HG02938 (cell line): ENCODE measurements around the gene CTBS.
"Not testable (repeated sequence)": the region's sequence is repeated elsewhere in the genome, so short reads cannot be mapped to it uniquely, and the experiment has no call there.

Experiments used
- ATAC-seq: cut with Tn5 transposase; IDR thresholded peaks from one replicate; pipeline ENCODE4 v1.9.1; 2021; ENCODE audit warnings: mild to moderate bottlenecking, moderate library complexity; ENCODE audit not compliant: unreplicated experiment

Gene CTBS, protein sequence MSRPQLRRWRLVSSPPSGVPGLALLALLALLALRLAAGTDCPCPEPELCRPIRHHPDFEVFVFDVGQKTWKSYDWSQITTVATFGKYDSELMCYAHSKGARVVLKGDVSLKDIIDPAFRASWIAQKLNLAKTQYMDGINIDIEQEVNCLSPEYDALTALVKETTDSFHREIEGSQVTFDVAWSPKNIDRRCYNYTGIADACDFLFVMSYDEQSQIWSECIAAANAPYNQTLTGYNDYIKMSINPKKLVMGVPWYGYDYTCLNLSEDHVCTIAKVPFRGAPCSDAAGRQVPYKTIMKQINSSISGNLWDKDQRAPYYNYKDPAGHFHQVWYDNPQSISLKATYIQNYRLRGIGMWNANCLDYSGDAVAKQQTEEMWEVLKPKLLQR

DNA sequence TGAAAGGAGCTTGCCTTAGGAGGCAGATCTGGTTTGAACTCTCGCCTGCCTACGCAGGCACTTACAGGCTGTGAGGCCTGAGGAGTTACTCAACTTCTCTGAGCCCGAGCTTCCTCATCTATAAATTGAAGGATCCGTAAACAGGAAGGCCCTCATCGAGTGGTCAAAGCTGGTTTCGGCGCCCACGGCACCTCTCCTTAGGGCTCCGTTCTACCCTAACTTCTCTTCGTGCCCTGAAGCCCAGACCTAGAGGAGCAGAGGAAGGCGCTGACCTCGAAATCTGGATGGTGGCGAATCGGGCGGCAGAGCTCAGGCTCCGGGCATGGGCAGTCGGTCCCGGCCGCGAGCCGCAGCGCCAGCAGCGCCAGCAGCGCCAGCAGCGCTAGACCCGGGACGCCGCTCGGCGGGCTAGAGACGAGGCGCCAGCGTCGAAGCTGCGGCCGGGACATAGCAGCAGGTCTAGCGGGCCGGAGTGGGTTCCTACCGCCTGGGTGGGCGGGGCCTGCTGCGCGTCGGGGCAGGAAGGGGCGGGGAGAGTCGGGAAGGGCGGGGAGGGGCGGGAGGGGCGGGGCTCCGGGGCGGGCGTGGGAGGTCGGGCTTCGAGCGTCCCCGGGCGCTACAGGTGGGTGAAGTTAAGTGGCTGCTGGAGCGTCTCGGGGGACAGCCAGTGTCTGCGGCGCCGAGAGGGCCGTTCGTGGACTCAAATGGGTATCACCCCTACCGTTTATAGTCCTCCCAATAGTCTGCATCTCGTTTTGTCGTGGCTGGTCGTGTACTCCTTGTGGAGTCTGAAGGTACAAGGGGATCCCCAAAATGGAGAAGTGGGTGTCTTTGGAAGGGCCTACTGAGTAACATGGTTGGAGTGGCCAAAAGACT is at the start of gene CTBS:
TSS of gene CTBS (minus strand) at position 474 of the 876 bp plus-strand sequence. CDS start at position 449, 25 bp downstream.
- ATAC-seq = peak; percentile 77

GRCh38 chr1:84621553-84621952 is 47.3 kb upstream of the CTBS start:
- no peak for ATAC-seq

DNA sequence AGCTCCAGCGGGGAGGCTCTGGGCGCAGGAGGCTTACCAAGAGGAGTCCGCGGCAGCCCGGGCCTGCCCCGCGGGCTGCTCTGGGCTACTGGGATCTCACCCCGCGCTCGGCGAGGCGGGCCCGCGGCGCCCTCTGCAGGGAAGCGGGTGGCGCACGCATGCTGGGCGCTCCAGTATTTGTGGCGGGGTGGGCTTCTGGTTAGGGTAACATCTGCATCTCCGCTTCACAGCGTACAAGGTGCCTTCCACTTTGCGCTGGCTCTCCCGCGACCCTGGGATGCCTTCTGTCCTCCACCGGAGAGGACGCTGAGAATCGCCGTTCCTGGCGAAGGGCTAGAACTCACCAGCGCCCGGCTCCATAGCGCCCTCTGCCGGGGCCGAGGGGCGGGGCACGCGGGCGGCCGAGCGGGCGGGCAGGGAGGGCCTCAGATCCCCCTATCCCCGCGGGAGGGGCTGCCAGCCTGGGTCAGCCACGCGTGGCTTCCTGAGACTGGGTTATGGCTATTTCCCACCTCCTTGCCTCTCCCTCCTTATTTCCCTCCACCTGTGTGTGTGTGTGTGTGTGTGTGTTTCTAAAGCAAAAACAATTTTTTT is 46.6 kb upstream of the CTBS start:
- ATAC-seq = peak; percentile 87

DNA sequence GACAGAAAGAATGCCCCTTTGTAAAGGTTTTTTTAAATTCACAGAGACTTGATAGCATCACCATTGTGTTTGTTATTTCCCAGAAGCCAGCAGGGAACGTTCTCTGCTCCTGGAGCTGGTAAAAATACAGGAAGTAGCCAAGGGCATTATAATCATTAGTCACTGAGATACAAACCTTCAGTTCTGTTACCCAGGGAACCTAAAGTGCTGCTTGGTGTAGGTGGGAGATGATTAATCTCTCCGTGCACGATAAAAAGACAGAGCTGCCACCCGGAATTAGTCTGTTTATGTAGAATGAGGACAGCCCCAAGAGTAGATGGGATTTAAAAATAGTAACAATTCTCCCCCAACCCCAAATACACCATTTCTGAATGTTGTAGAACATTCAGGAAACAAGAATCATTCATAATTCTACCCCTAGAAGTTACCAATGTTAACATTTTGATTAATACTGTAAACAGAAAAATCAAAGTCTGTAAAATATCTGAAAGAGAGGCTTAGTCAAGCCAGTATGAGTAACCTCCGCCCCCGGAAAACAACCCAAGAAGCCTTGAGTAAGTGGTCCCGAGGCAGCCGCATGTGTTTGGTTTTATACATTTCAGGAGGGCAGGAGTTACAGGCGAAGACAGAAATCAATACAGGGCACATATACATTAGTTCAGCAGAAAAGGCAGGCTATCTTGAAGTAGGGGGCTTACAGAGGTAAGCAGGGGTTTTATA is 45.3 kb upstream of the CTBS start:
- ATAC-seq = no peak

DNA sequence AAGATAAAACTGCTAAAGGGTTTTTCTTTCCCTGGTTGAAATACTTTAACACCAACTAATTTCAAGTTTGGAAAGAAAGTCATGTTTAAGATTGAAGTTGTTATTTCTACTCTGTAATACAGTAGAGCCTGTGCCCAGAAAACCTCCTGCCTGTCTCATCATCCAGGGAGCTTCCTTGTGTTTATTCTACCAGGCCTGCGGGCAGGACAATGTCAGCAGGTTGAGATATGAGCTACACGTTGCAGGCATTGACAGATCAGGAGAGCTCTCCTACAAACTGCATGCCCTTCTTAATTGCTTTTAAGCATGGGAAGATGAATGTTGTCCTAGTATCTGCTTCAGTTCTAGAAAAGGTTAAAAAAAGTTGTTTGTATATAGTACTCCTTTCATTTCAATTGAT is 43.1 kb upstream of the CTBS start:
- ATAC-seq = no peak

DNA sequence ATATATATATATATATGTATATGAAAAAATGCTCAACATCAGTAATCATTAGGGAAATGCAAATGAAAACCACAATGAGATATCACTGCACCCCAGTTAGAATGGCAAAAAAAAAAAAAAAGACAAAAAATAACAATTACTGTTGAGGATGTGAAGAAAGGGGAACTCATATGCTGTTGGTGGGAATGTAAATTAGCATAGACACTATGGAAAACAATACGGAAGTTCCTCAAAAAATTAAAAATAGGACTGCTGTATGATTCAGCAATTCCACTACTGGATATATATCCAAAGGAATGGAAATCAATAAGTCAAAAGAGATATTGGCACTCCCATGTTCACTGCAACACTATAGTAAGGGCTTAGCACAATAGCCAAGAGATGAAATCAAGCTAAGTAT is 41.5 kb upstream of the CTBS start:
- no peak for ATAC-seq

GRCh38 chr1:84613887-84614286 is 39.6 kb upstream of the CTBS start:
- no peak for ATAC-seq

- ATAC-seq = no peak
Observed at GRCh38 chr1:84613026-84613425, 38.8 kb upstream of the CTBS start.

GRCh38 chr1:84611796-84612195 is 37.6 kb upstream of the CTBS start:
- ATAC-seq = no peak

DNA sequence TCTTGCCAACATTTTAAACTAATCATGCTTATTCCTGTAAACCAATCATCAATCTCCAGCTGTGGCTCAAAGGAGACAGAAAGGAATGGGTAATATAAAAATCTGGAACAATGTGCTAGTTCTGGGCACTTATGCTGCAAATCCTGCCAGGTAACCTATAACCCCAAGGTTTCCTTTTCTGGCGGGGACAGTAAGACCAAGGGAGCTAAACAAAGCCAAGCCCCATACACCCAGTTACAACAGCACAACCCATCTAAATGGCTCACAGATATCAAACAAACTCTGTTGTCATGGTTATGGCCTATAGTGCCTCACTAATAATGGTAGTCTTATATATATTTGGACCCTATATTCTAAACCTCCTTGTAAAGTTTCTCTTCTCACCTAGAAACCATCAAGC is 36.9 kb upstream of the CTBS start:
- ATAC-seq = no peak

- no peak for ATAC-seq
Observed at GRCh38 chr1:84606977-84607376, 32.7 kb upstream of the CTBS start.

- no peak for ATAC-seq
Observed at GRCh38 chr1:84605157-84605556, 30.9 kb upstream of the CTBS start.

- ATAC-seq = no peak
Observed at GRCh38 chr1:84603941-84604830, 29.9 kb upstream of the CTBS start.

- no peak for ATAC-seq
Observed at GRCh38 chr1:84603223-84603622, 29.0 kb upstream of the CTBS start.

DNA sequence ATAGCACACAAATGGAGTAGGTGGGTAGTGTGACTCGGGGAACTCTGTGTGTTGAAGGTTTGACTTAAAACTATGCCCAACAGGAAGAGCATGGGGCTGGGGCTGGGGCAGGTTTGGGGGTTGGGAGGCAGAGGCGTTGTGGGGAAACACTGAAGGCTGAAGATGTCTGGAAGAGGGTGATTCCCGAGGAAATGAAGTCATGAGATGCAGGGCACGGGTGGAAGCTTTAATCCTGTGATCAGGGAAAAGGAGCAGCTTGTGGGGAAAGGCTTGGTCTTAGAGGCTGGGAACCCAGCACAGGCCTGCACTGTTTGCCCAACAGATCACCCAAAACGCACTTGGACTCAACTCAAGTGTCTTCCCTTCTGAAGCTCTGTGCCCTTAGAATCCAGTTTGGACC is 26.6 kb upstream of the CTBS start:
- no peak for ATAC-seq

- ATAC-seq = peak; percentile 79
Observed at GRCh38 chr1:84598846-84599741, 24.9 kb upstream of the CTBS start.

DNA sequence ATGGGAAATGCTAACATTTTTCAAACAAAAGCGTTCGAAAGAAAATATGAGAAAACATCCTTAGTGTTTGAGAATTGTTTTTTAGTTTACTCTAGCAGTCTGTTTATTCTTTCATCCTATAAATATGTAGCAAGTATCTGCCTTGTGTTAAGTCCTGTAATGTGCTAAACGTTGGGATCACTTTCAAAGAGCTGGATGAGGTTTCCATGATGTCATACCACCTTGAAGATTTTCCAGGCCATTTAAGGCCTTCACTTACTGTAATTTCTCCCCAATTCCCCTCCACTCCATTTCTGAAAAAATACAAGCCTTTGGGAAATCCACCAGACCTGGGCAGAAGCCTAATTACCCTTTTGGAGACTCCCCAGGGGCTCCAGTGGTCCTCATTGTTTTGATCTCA is 24.2 kb upstream of the CTBS start:
- ATAC-seq = no peak

DNA sequence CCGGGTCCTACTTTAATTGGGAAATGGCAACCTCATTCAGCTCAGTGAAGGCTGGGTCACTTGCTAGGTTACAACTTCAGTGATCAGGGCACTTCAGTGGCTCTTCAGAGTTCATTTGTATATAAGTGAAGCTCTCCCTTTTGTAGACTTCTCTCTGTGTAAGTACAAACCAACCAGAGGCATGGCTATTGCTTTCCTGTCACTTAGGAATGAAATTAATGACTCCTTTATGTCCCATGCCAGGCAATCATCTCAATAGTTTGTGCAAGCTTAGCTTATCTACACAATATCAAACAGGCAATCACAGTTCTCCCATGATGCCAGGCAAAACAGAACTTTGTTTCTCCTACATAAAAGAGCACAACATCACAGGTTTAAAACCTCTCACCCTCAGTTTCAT is 22.8 kb upstream of the CTBS start:
- ATAC-seq = no peak

- ATAC-seq = not testable (repeated sequence)
Observed at GRCh38 chr1:84594959-84595358, 20.7 kb upstream of the CTBS start.
